ENCODE results near the gene PLCB2. TPM values are rescaled to one million over a fixed set of nuclear protein-coding genes. Genes with fewer than 3 reads are reported as not detected.

PLCB2 gene
- total and polyA plus RNA-seq, 2 donors (not counting 1 experiment from before 2014, with no cell fraction given), result 166 to 312 TPM

DNA sequence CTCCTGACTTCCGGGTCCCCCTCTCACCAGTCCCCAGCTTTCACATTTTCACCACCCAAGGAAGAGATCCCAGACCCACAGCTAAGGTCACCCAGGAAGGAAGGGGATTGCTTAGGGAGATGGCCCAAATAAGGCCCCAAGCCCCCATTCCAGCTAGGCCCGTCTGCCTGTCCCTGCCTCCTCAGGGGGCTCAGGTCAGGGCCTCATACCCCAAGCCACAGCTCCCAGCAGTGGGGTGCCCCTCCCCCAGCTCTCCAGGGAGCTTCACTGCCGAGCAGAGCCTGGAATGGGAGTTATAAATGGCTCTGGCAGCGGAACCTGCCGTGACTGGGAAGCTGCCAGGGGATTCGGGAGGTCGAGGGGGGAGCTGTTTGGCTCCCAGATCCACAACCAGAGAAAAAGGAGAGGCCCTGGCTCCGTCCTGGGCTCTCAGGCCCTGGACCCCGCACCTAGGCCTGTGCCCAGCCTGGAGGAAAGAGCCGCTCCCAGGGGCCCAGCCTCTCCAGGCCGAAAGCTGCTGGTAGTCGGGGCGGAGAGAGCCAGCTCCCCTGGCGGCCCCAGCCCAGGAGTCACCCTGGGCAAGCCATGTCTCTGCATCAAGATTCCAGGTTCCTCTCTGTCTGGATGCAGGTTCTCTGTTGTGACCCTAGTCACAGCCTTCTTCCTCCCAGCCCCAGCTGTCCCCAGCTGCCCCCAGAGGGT is 32.5 kb upstream of the PLCB2 start:
- 85% methylated on average over 14 of the region's 14 CpGs for WGBS (ENCODE audit: insufficient coverage)
- intact Hi-C loops (cut with micrococcal nuclease), result no loop called here
- H3K4me3 Mint-ChIP-seq, result no peak overlapping the region
- Histone ChIP-seq H3K27me3 (replicated peaks in 1 of 4; ENCODE audit: control extremely low read depth in 1 of 4, control insufficient read depth in 3 of 4, insufficient read depth in 4 of 4, low read length in 3 of 4) (peaks cover 0 to 12% (median 0%) of the 10 kb centered on the region in 4 experiments), H3K4me2 (replicated peaks; ENCODE audit: low read depth, low read length, poor library complexity, severe bottlenecking) (no peak overlapping the region), H3K36me3 (replicated peaks in 1 of 2; ENCODE audit: control extremely low read depth in 1 of 2, control insufficient read depth in 1 of 2, extremely low read depth in 1 of 2, insufficient read depth in 2 of 2, low read length in 1 of 2) (no peaks in the 10 kb centered on the region), H3K9ac (ENCODE audit: low read length) (no peak overlapping the region), H3K9me3 (ENCODE audit: control extremely low read depth in 1 of 3, control insufficient read depth in 2 of 3, insufficient read depth in 1 of 3, low read length in 2 of 3) (no peaks in the 10 kb centered on the region), H3K4me1 (ENCODE audit: control insufficient read depth in 2 of 2, insufficient read depth in 2 of 2, low read length in 2 of 2) (peaks cover 4 to 13% of the 10 kb centered on the region in 2 donors), H2AFZ (ENCODE audit: insufficient read depth, low read depth, low read length, poor library complexity, severe bottlenecking) (no peak overlapping the region), H4K20me1 (ENCODE audit: control insufficient read depth, insufficient read depth, low read length, poor library complexity, severe bottlenecking) (no peaks in the 10 kb centered on the region), H3K27ac (ENCODE audit: low read length in 2 of 2) (no peak overlapping the region), H3K4me3 (ENCODE audit: control extremely low read depth in 1 of 5, extremely low read depth in 1 of 5, insufficient read depth in 1 of 5, low read depth in 2 of 5, low read length in 4 of 5) (no peak overlapping the region), H3K79me2 (ENCODE audit: control insufficient read depth, insufficient read depth, low read length) (no peaks in the 10 kb centered on the region)
- TF ChIP-seq, protein P1, sequence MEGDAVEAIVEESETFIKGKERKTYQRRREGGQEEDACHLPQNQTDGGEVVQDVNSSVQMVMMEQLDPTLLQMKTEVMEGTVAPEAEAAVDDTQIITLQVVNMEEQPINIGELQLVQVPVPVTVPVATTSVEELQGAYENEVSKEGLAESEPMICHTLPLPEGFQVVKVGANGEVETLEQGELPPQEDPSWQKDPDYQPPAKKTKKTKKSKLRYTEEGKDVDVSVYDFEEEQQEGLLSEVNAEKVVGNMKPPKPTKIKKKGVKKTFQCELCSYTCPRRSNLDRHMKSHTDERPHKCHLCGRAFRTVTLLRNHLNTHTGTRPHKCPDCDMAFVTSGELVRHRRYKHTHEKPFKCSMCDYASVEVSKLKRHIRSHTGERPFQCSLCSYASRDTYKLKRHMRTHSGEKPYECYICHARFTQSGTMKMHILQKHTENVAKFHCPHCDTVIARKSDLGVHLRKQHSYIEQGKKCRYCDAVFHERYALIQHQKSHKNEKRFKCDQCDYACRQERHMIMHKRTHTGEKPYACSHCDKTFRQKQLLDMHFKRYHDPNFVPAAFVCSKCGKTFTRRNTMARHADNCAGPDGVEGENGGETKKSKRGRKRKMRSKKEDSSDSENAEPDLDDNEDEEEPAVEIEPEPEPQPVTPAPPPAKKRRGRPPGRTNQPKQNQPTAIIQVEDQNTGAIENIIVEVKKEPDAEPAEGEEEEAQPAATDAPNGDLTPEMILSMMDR (IDR thresholded peaks at IDR 0.05), result no peak
- TF ChIP-seq EZH2 (IDR thresholded peaks at IDR 0.05; ENCODE audit: borderline replicate concordance, insufficient read depth, low read depth, low read length, poor library complexity, severe bottlenecking), result no peak
- ChIA-PET CTCF (interaction anchor here (0.8 to 15.0 kb wide), 9 partner anchors 12 to 122 kb away, joined by 3 to 382 read pairs (median 134); partner anchors contain the start of genes INAFM2 and PLCB2), POLR2A (no interaction called here)
- ATAC-seq (ENCODE audit: low read depth) (no peak), DNase-seq (no peak)
- H3K9me3 Mint-ChIP-seq (ENCODE audit: insufficient read depth), result no peaks in the 10 kb centered on the region
- H3K4me1 Mint-ChIP-seq, result peaks cover 12% of the 10 kb centered on the region
- H3K27me3 Mint-ChIP-seq, result peaks cover 4% of the 10 kb centered on the region
- H3K27ac Mint-ChIP-seq, result no peak overlapping the region

DNA sequence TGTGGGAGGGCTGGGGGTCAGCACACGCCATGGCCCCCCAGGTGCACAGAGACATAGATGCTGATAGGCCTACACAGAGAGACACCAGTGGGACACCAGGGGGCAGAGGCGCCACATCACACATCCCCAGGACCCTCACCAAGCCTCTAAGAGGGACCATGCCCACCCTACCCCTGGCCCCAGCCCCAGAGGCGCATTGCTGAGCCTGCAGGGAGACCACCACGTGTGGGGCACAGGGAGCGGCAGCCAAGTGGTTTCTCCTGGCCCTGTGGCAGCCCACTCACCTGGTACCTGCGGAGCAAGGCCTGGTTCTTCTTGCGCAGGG is 31.8 kb upstream of the PLCB2 start:
- TF ChIP-seq, protein P1 (IDR thresholded peaks at IDR 0.05), result no peak
- no peak for TF ChIP-seq EZH2 (IDR thresholded peaks at IDR 0.05; ENCODE audit: borderline replicate concordance, insufficient read depth, low read depth, low read length, poor library complexity, severe bottlenecking)
- H3K27me3 Mint-ChIP-seq, result peaks cover 4% of the 10 kb centered on the region
- Histone ChIP-seq H3K9ac (ENCODE audit: low read length) (no peak overlapping the region), H3K4me2 (replicated peaks; ENCODE audit: low read depth, low read length, poor library complexity, severe bottlenecking) (no peak overlapping the region), H3K4me3 (ENCODE audit: control extremely low read depth in 1 of 5, extremely low read depth in 1 of 5, insufficient read depth in 1 of 5, low read depth in 2 of 5, low read length in 4 of 5) (no peak overlapping the region), H3K27ac (ENCODE audit: low read length in 2 of 2) (no peak overlapping the region), H2AFZ (ENCODE audit: insufficient read depth, low read depth, low read length, poor library complexity, severe bottlenecking) (no peak overlapping the region), H3K27me3 (replicated peaks in 1 of 4; ENCODE audit: control extremely low read depth in 1 of 4, control insufficient read depth in 3 of 4, insufficient read depth in 4 of 4, low read length in 3 of 4) (peaks cover 0 to 12% (median 0%) of the 10 kb centered on the region in 4 experiments), H3K9me3 (ENCODE audit: control extremely low read depth in 1 of 3, control insufficient read depth in 2 of 3, insufficient read depth in 1 of 3, low read length in 2 of 3) (no peaks in the 10 kb centered on the region), H3K79me2 (ENCODE audit: control insufficient read depth, insufficient read depth, low read length) (no peaks in the 10 kb centered on the region), H4K20me1 (ENCODE audit: control insufficient read depth, insufficient read depth, low read length, poor library complexity, severe bottlenecking) (no peaks in the 10 kb centered on the region), H3K4me1 (ENCODE audit: control insufficient read depth in 2 of 2, insufficient read depth in 2 of 2, low read length in 2 of 2) (peaks cover 8 to 18% of the 10 kb centered on the region in 2 donors), H3K36me3 (replicated peaks in 1 of 2; ENCODE audit: control extremely low read depth in 1 of 2, control insufficient read depth in 1 of 2, extremely low read depth in 1 of 2, insufficient read depth in 2 of 2, low read length in 1 of 2) (no peaks in the 10 kb centered on the region)
- WGBS (ENCODE audit: insufficient coverage), result 95% methylated on average over 7 of the region's 7 CpGs
- intact Hi-C loops (cut with micrococcal nuclease), result no loop called here
- H3K4me3 Mint-ChIP-seq, result no peak overlapping the region
- H3K9me3 Mint-ChIP-seq (ENCODE audit: insufficient read depth), result no peaks in the 10 kb centered on the region
- DNase-seq, result no peak
- no peak for ATAC-seq (ENCODE audit: low read depth)
- peaks cover 13% of the 10 kb centered on the region for H3K4me1 Mint-ChIP-seq
- no peak overlapping the region for H3K27ac Mint-ChIP-seq
- POLR2A ChIA-PET, result interaction anchor here (0.6 kb wide), 1 partner anchor 23 kb away, joined by 6 read pairs; no protein-coding TSS in a partner anchor
- CTCF ChIA-PET, result interaction anchor here (0.6 to 15.0 kb wide), 9 partner anchors 12 to 124 kb away, joined by 4 to 382 read pairs (median 134); partner anchors contain the start of genes INAFM2 and PLCB2
